HEK293 (cell line): ENCODE data around the gene GNG12.

Source experiments
- CTCF ChIA-PET: fragments of 350-600 bp; formaldehyde crosslinking; extraction: SDS; loops from one replicate; lab custom pipeline; 2021; ENCODE audit warnings: antibody characterized with exemption; lab: Yijun Ruan, JAX
- POLR2A ChIA-PET: fragments of 300-600 bp; formaldehyde crosslinking; extraction: SDS; loops from one replicate; lab custom pipeline; 2020; ENCODE audit warnings: antibody characterized with exemption, inconsistent platforms; lab: Yijun Ruan, JAX
- H3K27ac ChIP-seq: fragments of 200-500 bp; sonication (Bioruptor generic); 2 replicates; pipeline ENCODE4 v1.5.1; 2014; ENCODE audit warnings: low read depth, low read length, control low read depth, inconsistent platforms; ENCODE audit errors: extremely low read depth
- H3K36me3 ChIP-seq, 2 experiments: fragments of 200-500 bp in 1 of 2; sonication (Bioruptor generic) in 1 of 2; 1 replicate in 1 of 2; 2 replicates in 1 of 2; pipeline ENCODE4 v1.5.1; 2014 to 2017; ENCODE audit warnings: inconsistent platforms in 2 of 2, low read length in 2 of 2; ENCODE audit not compliant: control insufficient read depth in 2 of 2, insufficient read depth in 1 of 2
- H3K4me1 ChIP-seq: fragments of 200-500 bp; sonication (Bioruptor generic); 2 replicates; pipeline ENCODE4 v1.5.1; 2014; ENCODE audit warnings: mild to moderate bottlenecking, low read length, inconsistent platforms; ENCODE audit not compliant: control insufficient read depth, insufficient read depth
- H3K4me3 ChIP-seq: 2 replicates; pipeline ENCODE4 v1.5.1; 2011; ENCODE audit warnings: low read depth, mild to moderate bottlenecking, control low read depth, low read length, moderate library complexity
- H3K9me3 ChIP-seq: fragments of 200-500 bp; sonication (Bioruptor generic); 2 replicates; pipeline ENCODE4 v1.5.1; 2014; ENCODE audit warnings: low read depth, low read length, inconsistent platforms; ENCODE audit not compliant: control insufficient read depth, insufficient read depth
- EGR2 ChIP-seq: fragments of 450-650 bp; formaldehyde crosslinking; IDR thresholded peaks from 2 replicates; pipeline ENCODE4 v1.5.1; 2016; ENCODE audit warnings: low read depth, missing biosample characterization, missing genetic modification characterization
- FEZF1 ChIP-seq: fragments of 450-650 bp; formaldehyde crosslinking; IDR thresholded peaks from 2 replicates; pipeline ENCODE4 v1.5.1; 2016; ENCODE audit warnings: missing biosample characterization, missing genetic modification characterization
- GLIS2 ChIP-seq: fragments of 450-650 bp; formaldehyde crosslinking; IDR thresholded peaks from 2 replicates; pipeline ENCODE4 v1.5.1; 2016; ENCODE audit warnings: missing biosample characterization, missing genetic modification characterization
- IKZF3 ChIP-seq: fragments of 450-650 bp; IDR thresholded peaks from 2 replicates; pipeline ENCODE4 v1.5.0; 2018; ENCODE audit warnings: missing biosample characterization, mild to moderate bottlenecking, missing genetic modification characterization, moderate library complexity
- INSM2 ChIP-seq: fragments of 450-650 bp; formaldehyde crosslinking; IDR thresholded peaks from 2 replicates; pipeline ENCODE4 v1.5.1; 2016; ENCODE audit warnings: missing biosample characterization, missing genetic modification characterization
- PRDM1 ChIP-seq: fragments of 450-650 bp; formaldehyde crosslinking; IDR thresholded peaks from 2 replicates; pipeline ENCODE4; 2016; ENCODE audit warnings: missing biosample characterization, missing genetic modification characterization
- PRDM6 ChIP-seq: fragments of 450-650 bp; formaldehyde crosslinking; IDR thresholded peaks from 2 replicates; pipeline ENCODE4 v1.5.1; 2017; ENCODE audit warnings: missing biosample characterization, missing genetic modification characterization
- RBAK ChIP-seq: fragments of 450-650 bp; formaldehyde crosslinking; IDR thresholded peaks from 2 replicates; pipeline ENCODE4 v1.5.1; 2016; ENCODE audit warnings: missing biosample characterization, missing genetic modification characterization
- SALL2 ChIP-seq: fragments of 450-650 bp; formaldehyde crosslinking; IDR thresholded peaks from 2 replicates; pipeline ENCODE4 v1.5.0; 2017; ENCODE audit warnings: missing biosample characterization, mild to moderate bottlenecking, missing genetic modification characterization, borderline replicate concordance
- ZBTB8A ChIP-seq: fragments of 450-650 bp; formaldehyde crosslinking; IDR thresholded peaks from 2 replicates; pipeline ENCODE4 v1.5.1; 2016; ENCODE audit warnings: missing biosample characterization, missing genetic modification characterization
- ZFP69B ChIP-seq: fragments of 450-650 bp; formaldehyde crosslinking; IDR thresholded peaks from 2 replicates; pipeline ENCODE4 v1.5.1; 2016; ENCODE audit warnings: missing biosample characterization, missing genetic modification characterization
- ZNF146 ChIP-seq: fragments of 450-650 bp; formaldehyde crosslinking; IDR thresholded peaks from 2 replicates; pipeline ENCODE4 v1.5.1; 2016; ENCODE audit warnings: missing biosample characterization, missing genetic modification characterization
- ZNF174 ChIP-seq: fragments of 450-650 bp; formaldehyde crosslinking; IDR thresholded peaks from 2 replicates; pipeline ENCODE4 v1.5.0; 2017; ENCODE audit warnings: missing biosample characterization, mild to moderate bottlenecking, missing genetic modification characterization
- ZNF18 ChIP-seq: fragments of 450-650 bp; formaldehyde crosslinking; IDR thresholded peaks from 2 replicates; pipeline ENCODE4 v1.5.1; 2016; ENCODE audit warnings: missing biosample characterization, missing genetic modification characterization
- ZNF24 ChIP-seq: fragments of 450-650 bp; formaldehyde crosslinking; IDR thresholded peaks from 2 replicates; pipeline ENCODE4 v1.5.1; 2016; ENCODE audit warnings: missing biosample characterization, missing genetic modification characterization
- ZNF280C ChIP-seq: fragments of 450-650 bp; formaldehyde crosslinking; IDR thresholded peaks from 2 replicates; pipeline ENCODE4 v1.5.1; 2016; ENCODE audit warnings: missing biosample characterization, missing genetic modification characterization
- ZNF302 ChIP-seq: fragments of 450-650 bp; formaldehyde crosslinking; IDR thresholded peaks from 2 replicates; pipeline ENCODE4 v1.5.1; 2016; ENCODE audit warnings: missing biosample characterization, missing genetic modification characterization, low read depth
- ZNF449 ChIP-seq: fragments of 450-650 bp; formaldehyde crosslinking; IDR thresholded peaks from 2 replicates; pipeline ENCODE4 v1.5.1; 2017; ENCODE audit warnings: missing biosample characterization, mild to moderate bottlenecking, missing genetic modification characterization, moderate library complexity
- ZNF501 ChIP-seq: fragments of 450-650 bp; formaldehyde crosslinking; IDR thresholded peaks from 2 replicates; pipeline ENCODE4 v1.5.1; 2016; ENCODE audit warnings: missing biosample characterization, missing genetic modification characterization
- ZNF585B ChIP-seq: fragments of 450-650 bp; formaldehyde crosslinking; IDR thresholded peaks from 2 replicates; pipeline ENCODE4 v1.5.1; 2016; ENCODE audit warnings: missing biosample characterization, missing genetic modification characterization
- ZNF639 ChIP-seq: fragments of 450-650 bp; formaldehyde crosslinking; IDR thresholded peaks from 2 replicates; pipeline ENCODE4 v1.5.1; 2016; ENCODE audit warnings: missing biosample characterization, missing genetic modification characterization
- ZNF76 ChIP-seq: fragments of 450-650 bp; formaldehyde crosslinking; IDR thresholded peaks from 2 replicates; pipeline ENCODE4; 2016; ENCODE audit warnings: low read depth, missing biosample characterization, missing genetic modification characterization, borderline replicate concordance
- ZSCAN18 ChIP-seq: fragments of 450-650 bp; formaldehyde crosslinking; IDR thresholded peaks from 2 replicates; pipeline ENCODE4 v1.5.1; 2016; ENCODE audit warnings: missing biosample characterization, missing genetic modification characterization
- ZSCAN5A ChIP-seq: fragments of 450-650 bp; formaldehyde crosslinking; IDR thresholded peaks from 2 replicates; pipeline ENCODE4 v1.5.1; 2016; ENCODE audit warnings: missing biosample characterization, missing genetic modification characterization

The GNG12 gene

GRCh38 chr1:67834246-67834877 lies 1.1 kb upstream of the GNG12 start (continued):
- no peak for TF ChIP-seq ZNF302 (tag by site-specific recombination)
- TF ChIP-seq PRDM6 (tag by site-specific recombination), result no peak
- peak; percentile 49 for TF ChIP-seq FEZF1 (tag by site-specific recombination)
- TF ChIP-seq ZSCAN18, result no peak
- TF ChIP-seq PRDM1, result no peak
- no peak for TF ChIP-seq INSM2 (tag by site-specific recombination)
- TF ChIP-seq RBAK (tag by site-specific recombination), result no peak
- no peak for TF ChIP-seq ZSCAN5A
- TF ChIP-seq SALL2, result no peak
- TF ChIP-seq ZNF24 (tag by site-specific recombination), result no peak
- no peak for TF ChIP-seq ZNF501 (tag by site-specific recombination)
- no peak for TF ChIP-seq ZNF585B (tag by site-specific recombination)

GRCh38 chr1:67833602-67833940 lies 304 bp upstream of the GNG12 start:
- no peaks in the 10 kb centered on the region for H3K9me3 ChIP-seq
- H3K27ac ChIP-seq, result peak overlapping the region; percentile 91
- POLR2A ChIA-PET, result no interaction called here
- H3K4me3 ChIP-seq, result peak overlapping the region; percentile 62
- no peaks in the 10 kb centered on the region for H3K36me3 ChIP-seq
- CTCF ChIA-PET, result interaction anchor here (0.6 to 1.7 kb wide), 5 partner anchors 17 to 287 kb away, joined by 3 to 6 read pairs (median 3); no protein-coding TSS in a partner anchor
- peaks cover 31% of the 10 kb centered on the region for H3K4me1 ChIP-seq
- TF ChIP-seq ZNF174 (tag by site-specific recombination) (no peak), ZNF280C (tag by site-specific recombination) (no peak), ZFP69B (tag by site-specific recombination) (peak; percentile 54; the same call in 1 of the 2 replicates), EGR2 (tag by site-specific recombination) (peak; percentile 50; the same call in 1 of the 2 replicates), IKZF3 (tag by site-specific recombination) (no peak), ZBTB8A (tag by site-specific recombination) (peak; percentile 77), GLIS2 (tag by site-specific recombination) (peak; percentile 77), ZNF449 (tag by site-specific recombination) (no peak), ZNF146 (no peak), ZNF76 (no peak), ZNF501 (tag by site-specific recombination) (peak; percentile 43; the same call in 1 of the 2 replicates), ZNF639 (tag by site-specific recombination) (no peak), ZNF18 (tag by site-specific recombination) (no peak)
